ENCODE data around the gene PTPRG. TPM values are rescaled to one million over a fixed set of nuclear protein-coding genes. Genes with fewer than 3 reads are reported as not detected.

The PTPRG gene
- total RNA-seq, 1 donor = 148 TPM

DNA sequence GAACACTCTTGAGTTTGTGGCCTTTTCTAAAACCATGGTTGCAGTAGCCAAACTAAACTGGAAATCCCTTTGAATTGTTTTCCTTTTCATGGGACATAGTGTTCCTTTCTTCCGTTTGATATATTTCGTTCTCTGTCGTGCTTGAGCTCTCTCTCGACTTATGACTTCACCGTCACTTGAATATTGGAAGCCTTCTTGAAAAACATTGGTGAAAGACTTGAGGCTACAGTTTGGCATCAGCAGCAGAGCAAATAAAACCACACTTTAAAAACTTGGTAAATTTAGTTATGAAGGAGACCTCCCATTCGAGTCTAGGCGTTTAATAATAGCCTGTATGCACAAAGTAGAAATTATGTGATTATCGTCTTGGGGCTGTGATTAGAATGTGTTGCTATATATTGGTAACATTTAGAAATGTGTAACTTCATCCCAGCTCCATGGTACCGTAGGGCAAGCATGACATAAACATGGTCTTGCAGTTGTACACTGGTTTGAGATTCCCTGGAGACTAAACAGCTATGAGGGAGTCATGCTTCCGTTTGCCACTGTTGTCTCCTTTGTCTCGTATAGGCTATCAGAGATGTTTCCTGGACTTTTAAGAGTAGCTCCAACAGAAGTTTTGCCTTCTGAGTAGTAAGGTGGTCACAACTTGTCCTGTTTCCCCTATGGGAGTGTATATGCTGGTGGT, 122.3 kb downstream of the PTPRG start:
- no peak overlapping the region for H2AFZ ChIP-seq (ENCODE audit: low read length)
- H3K27ac ChIP-seq (ENCODE audit: low read depth, low read length) = no peak overlapping the region
- peaks cover 53% of the 10 kb centered on the region for H3K79me2 ChIP-seq (ENCODE audit: insufficient read depth, low read length)
- H3K4me2 ChIP-seq (ENCODE audit: insufficient read depth, low read length) = peak overlapping the region; percentile 5
- TF ChIP-seq, protein P1, sequence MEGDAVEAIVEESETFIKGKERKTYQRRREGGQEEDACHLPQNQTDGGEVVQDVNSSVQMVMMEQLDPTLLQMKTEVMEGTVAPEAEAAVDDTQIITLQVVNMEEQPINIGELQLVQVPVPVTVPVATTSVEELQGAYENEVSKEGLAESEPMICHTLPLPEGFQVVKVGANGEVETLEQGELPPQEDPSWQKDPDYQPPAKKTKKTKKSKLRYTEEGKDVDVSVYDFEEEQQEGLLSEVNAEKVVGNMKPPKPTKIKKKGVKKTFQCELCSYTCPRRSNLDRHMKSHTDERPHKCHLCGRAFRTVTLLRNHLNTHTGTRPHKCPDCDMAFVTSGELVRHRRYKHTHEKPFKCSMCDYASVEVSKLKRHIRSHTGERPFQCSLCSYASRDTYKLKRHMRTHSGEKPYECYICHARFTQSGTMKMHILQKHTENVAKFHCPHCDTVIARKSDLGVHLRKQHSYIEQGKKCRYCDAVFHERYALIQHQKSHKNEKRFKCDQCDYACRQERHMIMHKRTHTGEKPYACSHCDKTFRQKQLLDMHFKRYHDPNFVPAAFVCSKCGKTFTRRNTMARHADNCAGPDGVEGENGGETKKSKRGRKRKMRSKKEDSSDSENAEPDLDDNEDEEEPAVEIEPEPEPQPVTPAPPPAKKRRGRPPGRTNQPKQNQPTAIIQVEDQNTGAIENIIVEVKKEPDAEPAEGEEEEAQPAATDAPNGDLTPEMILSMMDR (IDR thresholded peaks at IDR 0.05; ENCODE audit: extremely low read depth, low read depth, low read length) = no peak
- no peak for DNase-seq (ENCODE audit: insufficient read length, low spot score, missing footprints)
- peaks cover 5% of the 10 kb centered on the region for H3K4me1 ChIP-seq (ENCODE audit: insufficient read depth, low read length)
- H3K27me3 ChIP-seq (ENCODE audit: insufficient read depth, low read length) = no peaks in the 10 kb centered on the region
- H3K9me3 ChIP-seq (ENCODE audit: low read depth, low read length) = no peaks in the 10 kb centered on the region
- peaks cover 29% of the 10 kb centered on the region for H4K20me1 ChIP-seq (ENCODE audit: insufficient read depth, low read length)
- no peaks in the 10 kb centered on the region for H3K36me3 ChIP-seq (ENCODE audit: insufficient read depth, low read length)
- H3K4me3 ChIP-seq (ENCODE audit: insufficient read depth, low read length) = no peak overlapping the region

DNA sequence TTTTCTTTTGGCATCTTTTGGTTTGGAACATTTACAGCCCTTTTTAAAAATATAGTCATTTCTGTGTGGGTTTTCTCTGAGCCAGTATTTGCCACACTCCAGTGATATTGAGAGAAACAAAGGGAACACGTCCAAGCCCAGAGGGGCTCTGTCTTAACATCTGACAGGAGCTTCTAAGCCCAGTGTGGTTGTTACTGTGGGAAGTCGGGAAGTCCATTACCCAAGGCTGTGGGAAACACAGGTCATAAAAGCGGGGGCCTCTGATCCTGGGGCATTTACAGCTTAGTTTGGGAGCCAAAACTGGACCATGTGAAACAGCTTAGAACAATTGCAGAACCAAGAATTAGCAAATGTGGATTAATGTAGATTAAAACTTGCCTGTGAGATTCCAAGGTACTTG, 123.0 kb downstream of the PTPRG start:
- H3K27me3 ChIP-seq (ENCODE audit: insufficient read depth, low read length) = no peaks in the 10 kb centered on the region
- H2AFZ ChIP-seq (ENCODE audit: low read length) = no peak overlapping the region
- no peak overlapping the region for H3K27ac ChIP-seq (ENCODE audit: low read depth, low read length)
- TF ChIP-seq, protein P1 (IDR thresholded peaks at IDR 0.05; ENCODE audit: extremely low read depth, low read depth, low read length) = no peak
- no peak overlapping the region for H3K4me2 ChIP-seq (ENCODE audit: insufficient read depth, low read length)
- H3K9me3 ChIP-seq (ENCODE audit: low read depth, low read length) = no peaks in the 10 kb centered on the region
- peaks cover 53% of the 10 kb centered on the region for H3K79me2 ChIP-seq (ENCODE audit: insufficient read depth, low read length)
- peaks cover 5% of the 10 kb centered on the region for H3K4me1 ChIP-seq (ENCODE audit: insufficient read depth, low read length)
- no peak overlapping the region for H3K4me3 ChIP-seq (ENCODE audit: insufficient read depth, low read length)
- no peaks in the 10 kb centered on the region for H3K36me3 ChIP-seq (ENCODE audit: insufficient read depth, low read length)
- no peak for DNase-seq (ENCODE audit: insufficient read length, low spot score, missing footprints)
- peaks cover 27% of the 10 kb centered on the region for H4K20me1 ChIP-seq (ENCODE audit: insufficient read depth, low read length)

DNA sequence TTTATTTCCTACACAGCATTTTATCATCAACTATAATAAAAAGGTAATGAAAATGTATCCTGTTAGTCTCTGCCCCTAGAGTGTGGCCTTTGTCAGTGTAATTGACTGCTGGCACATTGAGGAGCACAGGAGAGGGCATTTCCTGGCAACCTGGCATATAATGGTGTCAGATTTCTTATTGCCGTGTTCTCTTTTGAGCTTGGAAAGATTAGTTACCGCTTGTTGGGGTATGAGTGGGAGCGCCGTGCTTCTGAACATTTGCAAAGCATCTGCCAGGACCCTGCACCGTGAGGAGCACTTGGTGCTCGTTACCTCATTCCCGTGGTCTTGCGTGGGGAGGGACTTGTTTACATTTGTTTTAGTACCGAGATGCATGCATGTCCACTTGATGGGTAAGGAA, 124.4 kb downstream of the PTPRG start:
- H4K20me1 ChIP-seq (ENCODE audit: insufficient read depth, low read length) = peaks cover 25% of the 10 kb centered on the region
- H3K27me3 ChIP-seq (ENCODE audit: insufficient read depth, low read length) = no peaks in the 10 kb centered on the region
- no peaks in the 10 kb centered on the region for H3K36me3 ChIP-seq (ENCODE audit: insufficient read depth, low read length)
- H2AFZ ChIP-seq (ENCODE audit: low read length) = no peak overlapping the region
- H3K4me3 ChIP-seq (ENCODE audit: insufficient read depth, low read length) = no peak overlapping the region
- H3K79me2 ChIP-seq (ENCODE audit: insufficient read depth, low read length) = peaks cover 52% of the 10 kb centered on the region
- DNase-seq (ENCODE audit: insufficient read length, low spot score, missing footprints) = no peak
- TF ChIP-seq, protein P1 (IDR thresholded peaks at IDR 0.05; ENCODE audit: extremely low read depth, low read depth, low read length) = no peak
- H3K4me2 ChIP-seq (ENCODE audit: insufficient read depth, low read length) = no peak overlapping the region
- no peak overlapping the region for H3K27ac ChIP-seq (ENCODE audit: low read depth, low read length)
- no peaks in the 10 kb centered on the region for H3K9me3 ChIP-seq (ENCODE audit: low read depth, low read length)
- peaks cover 5% of the 10 kb centered on the region for H3K4me1 ChIP-seq (ENCODE audit: insufficient read depth, low read length)

DNA sequence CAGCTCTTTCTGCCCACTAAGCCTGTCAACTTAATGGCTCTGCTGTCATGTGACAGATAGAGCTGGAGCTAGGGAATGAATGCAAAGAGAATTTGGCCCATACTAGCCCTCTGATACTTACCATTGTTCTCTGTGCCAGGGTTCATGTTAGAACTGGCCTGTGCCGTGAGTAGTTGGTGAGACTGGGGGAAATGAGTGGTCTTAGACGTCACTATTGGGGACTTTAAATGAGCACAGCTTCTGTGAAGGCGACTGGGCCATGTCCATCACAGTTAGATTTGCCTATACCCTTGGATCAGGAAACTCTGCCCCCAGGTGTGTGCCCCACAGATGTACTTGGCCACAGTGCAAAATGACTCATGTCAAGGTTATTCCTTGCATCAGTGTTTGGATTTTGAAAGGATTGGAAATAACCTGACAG, 124.9 kb downstream of the PTPRG start:
- Histone ChIP-seq H2AFZ (ENCODE audit: low read length) (no peak overlapping the region), H3K4me3 (ENCODE audit: insufficient read depth, low read length) (no peak overlapping the region), H4K20me1 (ENCODE audit: insufficient read depth, low read length) (peaks cover 25% of the 10 kb centered on the region), H3K79me2 (ENCODE audit: insufficient read depth, low read length) (peaks cover 55% of the 10 kb centered on the region), H3K4me2 (ENCODE audit: insufficient read depth, low read length) (no peak overlapping the region), H3K27me3 (ENCODE audit: insufficient read depth, low read length) (no peaks in the 10 kb centered on the region), H3K27ac (ENCODE audit: low read depth, low read length) (no peak overlapping the region), H3K4me1 (ENCODE audit: insufficient read depth, low read length) (peaks cover 5% of the 10 kb centered on the region), H3K9me3 (ENCODE audit: low read depth, low read length) (no peaks in the 10 kb centered on the region), H3K36me3 (ENCODE audit: insufficient read depth, low read length) (no peaks in the 10 kb centered on the region)
- DNase-seq (ENCODE audit: insufficient read length, low spot score, missing footprints) = no peak
- TF ChIP-seq, protein P1 (IDR thresholded peaks at IDR 0.05; ENCODE audit: extremely low read depth, low read depth, low read length) = no peak

All from osteoblast (primary cell).